Fibroblast of villous mesenchyme (primary cell): ENCODE results near the gene KANSL2. TPM values are rescaled to one million over a fixed set of nuclear protein-coding genes. Genes with fewer than 3 reads are reported as not detected.
A peak's percentile ranks its signal among the peaks of the same experiment; 100 is the strongest.

Experiments used
- DNase-seq: peaks from one replicate; pipeline ENCODE4 v3.0.0-alpha.2; 2010; ENCODE audit warnings: low read depth
- H3K4me3 ChIP-seq: 2 replicates; pipeline ENCODE4 v1.5.1; 2011; ENCODE audit warnings: low read depth, mild to moderate bottlenecking, low read length
- CTCF ChIP-seq: IDR thresholded peaks from 2 replicates; pipeline ENCODE4 v1.5.1; 2012; ENCODE audit warnings: low read depth, mild to moderate bottlenecking, low read length; ENCODE audit not compliant: insufficient read depth
- small RNA-seq: library from RNA; depleted of rRNA; stranded (forward); fragments of <200 nt; gene quantifications from one replicate; pipeline ENCODE3, GENCODE V24; 2012
- total RNA-seq: library from RNA; depleted of rRNA; stranded (reverse); fragments of >200 nt; gene quantifications from 2 replicates; pipeline ENCODE4 v1.2.3, GENCODE V29; 2012

KANSL2 gene
- total RNA-seq, 1 donor, result 60.5 TPM

DNA sequence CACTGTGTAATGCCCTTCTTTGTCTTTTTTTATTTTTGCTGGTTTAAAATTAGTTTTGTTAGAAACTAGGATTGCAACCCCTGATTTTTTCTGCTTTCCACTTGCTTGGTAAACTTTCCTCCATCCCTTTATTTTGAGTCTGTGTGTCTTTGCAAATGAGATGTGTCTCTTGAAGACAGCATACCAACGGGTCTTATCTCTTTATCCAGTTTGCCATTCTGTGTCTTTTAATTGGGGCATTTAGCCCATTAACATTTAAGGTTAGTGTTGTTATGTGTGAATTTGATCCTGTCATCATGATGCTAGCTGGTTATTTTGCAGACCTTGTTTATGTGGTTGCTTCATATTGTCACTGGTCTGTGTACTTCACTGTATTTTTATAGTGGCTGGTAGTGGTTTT lies 68.7 kb downstream of the KANSL2 start:
- TF ChIP-seq CTCF, result no peak
- H3K4me3 ChIP-seq, result no peak overlapping the region
- DNase-seq, result no peak

Small RNA genes lying within 50 kb of the gene (small RNA-seq; reads per million reads assigned to genes)
- gene MIR1291, result not detected
- gene SNORA2A, result 2,462 reads per million, percentile 99 among the genes with 10 or more reads in this experiment
- 110 reads per million, percentile 97 among the genes with 10 or more reads in this experiment for gene SNORA2B
- gene SNORA2C, result 14.9 reads per million, percentile 92 among the genes with 10 or more reads in this experiment

Other genes starting within 250 kb of the KANSL2 start
- gene ANP32D, start 209.7 kb downstream of the KANSL2 start, total RNA-seq, result not detected in 2 replicates
- not detected in 2 replicates for gene C12orf54, start 199.7 kb downstream of the KANSL2 start, total RNA-seq
- not detected in 2 replicates for gene OR8S1, start 156.6 kb downstream of the KANSL2 start, total RNA-seq
- gene LALBA, start 112.2 kb downstream of the KANSL2 start, total RNA-seq, result not detected in 2 replicates
- 21.9 and 46.6 TPM in 2 replicates for gene CCNT1, start 34.5 kb upstream of the KANSL2 start, total RNA-seq
- 39.6 and 47.1 TPM in 2 replicates for gene ADCY6, start 106.9 kb upstream of the KANSL2 start, total RNA-seq
- gene CACNB3, start 136.3 kb upstream of the KANSL2 start, total RNA-seq, result 29.8 and 30.3 TPM in 2 replicates
- gene DDX23, start 169.9 kb upstream of the KANSL2 start, total RNA-seq, result 51.9 and 64.3 TPM in 2 replicates
- under 0.01 TPM in 1 of 2 replicates, not detected in the other for gene RND1, start 183.6 kb upstream of the KANSL2 start, total RNA-seq
- 21.9 and 25.5 TPM in 2 replicates for gene FKBP11, start 243.3 kb upstream of the KANSL2 start, total RNA-seq